Measurements from ENCODE around the gene ITGAX.
"Not testable (repeated sequence)": the region's sequence is repeated elsewhere in the genome, so short reads cannot be mapped to it uniquely, and the experiment has no call there.

Gene ITGAX

DNA sequence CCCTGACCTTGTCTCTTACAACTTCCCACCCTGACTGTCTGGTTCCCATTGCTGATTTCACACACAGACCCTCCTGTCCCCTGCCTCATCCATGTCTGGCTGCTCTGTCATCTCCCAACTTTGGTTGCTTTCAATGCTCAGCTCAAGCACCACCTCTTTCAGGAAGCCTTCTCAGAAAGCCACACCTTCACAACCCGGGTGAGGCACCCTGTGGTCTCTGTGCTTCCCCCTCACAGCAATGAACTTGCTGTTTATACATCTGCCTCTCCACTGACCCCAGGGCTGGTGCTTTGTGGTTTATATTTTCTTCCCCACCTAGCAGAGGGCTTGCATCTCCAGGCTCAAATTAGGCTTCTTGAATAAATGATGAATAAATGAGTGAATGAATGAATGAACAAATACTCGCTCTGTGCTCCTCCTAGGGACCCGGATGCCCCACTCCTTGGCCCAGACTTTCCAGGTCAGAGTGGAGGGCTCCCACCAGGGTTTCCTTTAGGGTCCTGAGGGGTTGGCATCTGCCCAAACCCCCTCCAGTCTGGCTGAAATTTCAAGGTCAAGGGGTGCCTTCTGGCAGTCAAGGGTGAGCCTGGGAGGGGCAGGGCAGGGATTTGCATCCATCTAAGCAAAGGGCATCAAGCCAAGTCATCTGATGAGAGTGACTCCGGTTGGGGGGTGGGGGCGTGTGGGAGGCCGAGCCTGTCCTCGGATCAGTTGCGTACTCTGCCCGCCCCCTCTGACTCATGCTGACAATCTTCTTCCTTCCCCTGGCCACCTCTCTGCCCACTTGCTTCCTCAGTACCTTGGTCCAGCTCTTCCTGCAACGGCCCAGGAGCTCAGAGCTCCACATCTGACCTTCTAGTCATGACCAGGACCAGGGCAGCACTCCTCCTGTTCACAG lies at the start of gene ITGAX:
TSS of gene ITGAX (plus strand) at position 783 of the 898 bp plus-strand sequence. CDS start at position 862, 79 bp downstream.
- DNase-seq = no peak

DNA sequence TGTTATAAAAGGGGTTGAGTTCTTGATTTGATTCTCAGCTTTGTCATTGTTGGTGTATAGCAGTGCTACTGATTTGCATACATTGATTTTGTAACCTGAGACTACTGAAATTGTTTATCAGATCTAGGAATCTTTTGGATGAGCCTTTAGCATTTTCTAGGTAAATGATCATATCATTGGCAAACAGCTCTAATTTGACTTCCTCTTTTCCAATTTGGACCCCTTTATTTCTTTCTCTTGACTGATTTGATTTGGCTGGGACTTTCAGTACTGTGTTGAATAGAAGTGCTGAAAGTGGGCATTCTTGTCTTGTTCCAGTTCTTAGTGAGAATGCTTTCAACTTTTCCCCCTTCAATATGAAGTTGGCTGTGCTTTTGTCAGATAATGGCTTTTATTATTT lies 49.8 kb upstream of the ITGAX start:
- DNase-seq = no peak

DNA sequence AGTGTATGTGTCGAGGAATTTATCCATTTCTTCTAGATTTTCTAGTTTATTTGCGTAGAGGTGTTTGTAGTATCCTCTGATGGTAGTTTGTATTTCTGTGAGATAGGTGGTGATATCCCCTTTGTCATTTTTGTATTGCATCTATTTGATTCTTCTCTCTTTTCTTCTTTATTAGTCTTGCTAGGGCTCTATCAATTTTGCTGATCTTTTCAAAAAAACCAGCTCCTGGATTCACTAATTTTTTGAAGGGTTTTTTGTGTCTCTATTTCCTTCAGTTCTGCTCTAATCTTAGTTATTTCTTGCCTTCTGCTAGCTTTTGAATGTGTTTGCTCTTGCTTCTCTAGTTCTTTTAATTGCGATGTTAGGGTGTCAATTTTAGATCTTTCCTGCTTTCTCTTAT lies 46.6 kb upstream of the ITGAX start:
- not testable (repeated sequence) for DNase-seq

DNA sequence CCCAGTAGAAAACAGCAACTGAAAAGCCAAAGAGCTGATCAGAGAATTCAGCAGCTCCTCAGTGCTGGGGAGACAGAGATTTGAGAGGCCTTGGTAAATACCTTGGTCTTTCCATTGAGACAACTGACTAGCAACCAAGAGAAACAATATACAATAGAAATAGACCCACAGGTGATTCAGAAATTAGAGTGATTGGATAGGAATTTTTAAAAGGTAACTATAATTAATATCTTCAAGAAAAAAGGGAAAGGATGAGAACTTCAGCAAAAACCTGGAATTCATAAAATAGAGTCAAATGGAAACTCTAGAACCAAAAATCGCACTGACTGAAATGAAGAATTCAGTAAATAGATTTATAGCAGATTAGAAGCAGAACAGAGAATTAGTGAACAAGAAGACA lies 32.5 kb upstream of the ITGAX start:
- DNase-seq = no peak

DNA sequence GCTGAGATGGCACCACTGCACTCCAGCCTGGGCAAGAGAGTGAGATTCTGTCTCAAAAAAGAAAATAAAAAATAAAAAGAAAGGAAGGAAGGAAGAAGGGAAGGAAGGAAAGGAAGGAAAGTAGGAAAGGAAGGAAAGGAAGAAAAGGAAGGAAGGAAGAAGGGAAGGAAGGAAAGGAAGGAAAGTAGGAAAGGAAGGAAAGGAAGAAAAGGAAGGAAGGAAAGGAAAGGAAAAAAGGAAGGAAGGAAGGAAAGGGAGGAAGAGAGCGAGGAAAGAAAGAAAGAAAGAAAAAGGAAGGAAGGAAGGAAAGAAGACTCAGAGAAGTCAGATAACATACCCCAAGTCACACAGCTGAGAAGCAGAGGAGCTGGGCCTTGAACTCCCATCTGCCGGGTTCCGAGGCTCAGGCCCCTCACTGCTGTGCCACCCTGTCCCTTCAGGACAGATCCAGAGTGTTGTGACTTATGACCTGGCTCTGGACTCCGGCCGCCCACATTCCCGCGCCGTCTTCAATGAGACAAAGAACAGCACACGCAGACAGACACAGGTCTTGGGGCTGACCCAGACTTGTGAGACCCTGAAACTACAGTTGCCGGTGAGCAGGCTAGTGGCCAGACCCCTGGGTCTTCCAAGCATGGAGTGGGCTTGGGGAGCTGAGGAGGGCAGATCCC lies 30.9 kb upstream of the ITGAX start:
- DNase-seq = no peak

DNA sequence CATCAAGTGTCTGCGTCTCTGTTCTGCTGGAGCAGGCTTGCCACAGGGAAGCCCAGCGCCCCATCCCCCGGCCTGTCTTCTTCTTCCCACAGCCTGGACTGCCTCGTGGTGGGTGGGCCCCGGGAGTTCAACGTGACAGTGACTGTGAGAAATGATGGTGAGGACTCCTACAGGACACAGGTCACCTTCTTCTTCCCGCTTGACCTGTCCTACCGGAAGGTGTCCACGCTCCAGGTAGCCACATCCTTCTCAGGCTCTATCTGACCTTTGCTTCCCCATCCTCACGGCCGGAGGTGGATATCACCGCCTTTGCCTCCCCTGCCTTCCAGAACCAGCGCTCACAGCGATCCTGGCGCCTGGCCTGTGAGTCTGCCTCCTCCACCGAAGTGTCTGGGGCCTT lies 29.8 kb upstream of the ITGAX start:
- no peak for DNase-seq

DNA sequence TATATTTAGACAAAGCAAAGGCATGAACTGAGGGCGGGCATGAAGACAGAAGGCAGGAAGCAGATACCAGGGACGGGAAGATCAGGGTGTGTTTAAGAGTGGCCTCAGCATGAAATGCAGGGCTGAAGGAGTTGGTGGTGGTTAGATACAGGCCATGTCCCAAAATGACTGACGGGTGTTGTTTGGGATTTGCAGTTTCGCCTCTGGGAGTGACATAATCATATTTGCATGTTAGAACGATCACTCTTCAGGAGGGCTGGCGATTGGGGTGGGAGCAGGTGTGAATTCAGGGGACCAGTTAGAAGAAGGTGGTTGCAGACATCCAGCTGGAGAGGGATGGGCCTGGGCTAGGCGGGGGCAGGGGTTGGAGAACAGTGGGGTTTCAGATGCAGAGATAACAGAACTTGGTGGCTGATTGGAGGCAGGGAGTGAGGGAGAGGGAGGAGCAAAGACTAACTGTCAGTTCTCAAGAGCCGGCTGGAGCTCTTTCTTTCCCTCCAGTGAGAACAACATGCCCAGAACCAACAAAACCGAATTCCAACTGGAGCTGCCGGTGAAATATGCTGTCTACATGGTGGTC lies 27.2 kb upstream of the ITGAX start:
- no peak for DNase-seq

DNA sequence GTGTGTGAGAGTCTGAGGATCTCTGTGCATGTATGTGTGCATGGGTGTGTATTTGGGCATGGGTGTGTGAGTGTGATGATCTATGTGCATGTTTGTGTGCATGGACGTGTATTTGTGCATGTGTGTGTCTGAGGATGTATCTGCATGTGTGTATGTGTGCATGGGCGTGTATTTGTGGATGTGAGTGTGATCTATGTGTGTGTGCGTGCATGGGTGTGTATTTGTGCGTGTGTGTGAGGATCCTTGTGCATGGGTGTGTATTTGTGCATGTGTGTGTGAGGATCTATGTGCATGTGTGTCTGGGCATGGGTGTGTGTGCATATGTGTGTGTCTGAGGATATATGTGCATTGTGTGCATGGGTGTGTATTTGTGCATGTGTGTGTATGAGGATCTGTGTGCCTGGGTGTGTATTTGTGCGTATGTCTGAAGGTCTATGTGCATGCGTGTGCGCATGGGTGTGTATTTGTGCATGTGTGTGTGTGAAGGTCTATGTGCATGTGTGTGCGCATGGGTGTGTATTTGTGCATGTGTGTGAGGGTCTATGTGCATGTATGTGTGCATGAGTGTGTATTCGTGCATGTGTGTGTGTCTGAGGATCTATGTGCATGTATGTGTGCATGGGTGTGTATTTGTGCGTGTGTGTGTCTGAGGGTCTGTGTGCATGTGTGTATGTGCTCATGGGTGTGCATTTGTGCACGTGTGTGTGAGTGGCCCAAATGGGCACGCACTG lies 26.5 kb upstream of the ITGAX start:
- no peak for DNase-seq

DNA sequence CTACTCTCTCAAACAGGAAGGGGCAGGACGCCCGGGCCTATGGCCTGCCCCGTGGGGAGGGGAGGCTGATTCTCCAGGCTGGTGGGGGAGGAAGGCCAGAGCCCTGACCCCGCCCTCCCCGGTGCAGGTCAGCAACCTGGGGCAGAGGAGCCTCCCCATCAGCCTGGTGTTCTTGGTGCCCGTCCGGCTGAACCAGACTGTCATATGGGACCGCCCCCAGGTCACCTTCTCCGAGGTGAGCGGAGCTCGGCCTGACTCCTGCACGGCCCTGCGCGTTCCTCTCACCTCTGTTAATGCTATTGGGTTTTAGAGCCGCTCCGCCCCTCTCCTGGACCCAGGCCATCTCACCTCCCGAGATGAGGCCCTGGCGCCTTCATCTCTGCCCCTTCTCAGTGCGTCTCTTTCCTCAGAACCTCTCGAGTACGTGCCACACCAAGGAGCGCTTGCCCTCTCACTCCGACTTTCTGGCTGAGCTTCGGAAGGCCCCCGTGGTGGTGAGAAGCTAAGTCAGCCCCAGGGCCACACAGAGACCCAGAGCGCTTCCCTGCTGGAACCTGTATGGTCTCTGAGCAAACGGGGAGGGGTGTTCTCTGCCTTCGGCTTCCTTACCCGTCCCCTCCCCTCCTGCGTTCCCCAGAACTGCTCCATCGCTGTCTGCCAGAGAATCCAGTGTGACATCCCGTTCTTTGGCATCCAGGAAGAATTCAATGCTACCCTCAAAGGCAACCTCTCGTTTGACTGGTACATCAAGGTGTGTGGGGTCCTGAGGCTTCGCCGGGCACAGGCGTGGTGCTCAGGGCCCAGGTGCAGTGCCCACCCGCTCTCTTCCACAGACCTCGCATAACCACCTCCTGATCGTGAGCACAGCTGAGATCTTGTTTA lies 25.1 kb upstream of the ITGAX start:
- DNase-seq = no peak

DNA sequence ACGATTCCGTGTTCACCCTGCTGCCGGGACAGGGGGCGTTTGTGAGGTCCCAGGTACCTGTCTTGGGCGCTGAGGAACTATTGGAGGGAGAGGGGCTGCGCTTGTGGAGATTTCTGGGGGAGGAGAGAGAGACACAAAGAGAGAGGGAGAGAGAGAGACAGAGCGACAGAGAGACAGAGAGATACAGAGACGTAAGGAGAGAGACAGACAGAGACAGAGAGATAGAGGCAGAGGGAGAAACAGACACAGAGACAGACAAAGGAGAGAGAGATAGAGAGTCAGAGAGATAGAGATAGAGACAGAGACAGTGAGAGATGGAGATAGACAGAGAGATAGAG lies 24.5 kb upstream of the ITGAX start:
- DNase-seq = no peak

DNA sequence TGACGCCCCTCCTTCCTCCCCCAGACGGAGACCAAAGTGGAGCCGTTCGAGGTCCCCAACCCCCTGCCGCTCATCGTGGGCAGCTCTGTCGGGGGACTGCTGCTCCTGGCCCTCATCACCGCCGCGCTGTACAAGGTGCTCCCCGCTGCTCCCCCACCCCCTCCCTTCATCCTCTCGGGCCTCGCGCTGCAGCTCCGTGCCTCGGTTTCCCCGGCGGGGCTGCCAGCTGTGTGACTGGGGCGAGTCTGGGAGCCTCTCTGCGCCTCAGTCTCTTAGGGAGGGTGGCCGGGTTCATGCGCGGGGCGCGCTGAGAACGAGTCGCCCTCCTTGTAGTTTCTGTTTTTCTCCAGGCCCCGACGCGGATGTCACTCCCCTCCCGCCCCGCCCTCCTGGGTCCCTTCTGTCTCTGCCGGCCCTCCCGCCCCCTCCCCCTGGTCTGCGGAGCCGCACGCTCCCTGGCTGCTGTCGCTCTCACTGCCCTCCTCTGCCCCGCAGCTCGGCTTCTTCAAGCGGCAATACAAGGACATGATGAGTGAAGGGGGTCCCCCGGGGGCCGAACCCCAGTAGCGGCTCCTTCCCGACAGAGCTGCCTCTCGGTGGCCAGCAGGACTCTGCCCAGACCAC lies 23.7 kb upstream of the ITGAX start:
- no peak for DNase-seq

DNA sequence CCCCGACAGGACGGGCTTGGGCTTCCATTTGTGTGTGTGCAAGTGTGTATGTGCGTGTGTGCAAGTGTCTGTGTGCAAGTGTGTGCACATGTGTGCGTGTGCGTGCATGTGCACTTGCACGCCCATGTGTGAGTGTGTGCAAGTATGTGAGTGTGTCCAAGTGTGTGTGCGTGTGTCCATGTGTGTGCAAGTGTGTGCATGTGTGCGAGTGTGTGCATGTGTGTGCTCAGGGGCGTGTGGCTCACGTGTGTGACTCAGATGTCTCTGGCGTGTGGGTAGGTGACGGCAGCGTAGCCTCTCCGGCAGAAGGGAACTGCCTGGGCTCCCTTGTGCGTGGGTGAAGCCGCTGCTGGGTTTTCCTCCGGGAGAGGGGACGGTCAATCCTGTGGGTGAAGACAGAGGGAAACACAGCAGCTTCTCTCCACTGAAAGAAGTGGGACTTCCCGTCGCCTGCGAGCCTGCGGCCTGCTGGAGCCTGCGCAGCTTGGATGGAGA lies 23.1 kb upstream of the ITGAX start:
- DNase-seq = no peak

DNA sequence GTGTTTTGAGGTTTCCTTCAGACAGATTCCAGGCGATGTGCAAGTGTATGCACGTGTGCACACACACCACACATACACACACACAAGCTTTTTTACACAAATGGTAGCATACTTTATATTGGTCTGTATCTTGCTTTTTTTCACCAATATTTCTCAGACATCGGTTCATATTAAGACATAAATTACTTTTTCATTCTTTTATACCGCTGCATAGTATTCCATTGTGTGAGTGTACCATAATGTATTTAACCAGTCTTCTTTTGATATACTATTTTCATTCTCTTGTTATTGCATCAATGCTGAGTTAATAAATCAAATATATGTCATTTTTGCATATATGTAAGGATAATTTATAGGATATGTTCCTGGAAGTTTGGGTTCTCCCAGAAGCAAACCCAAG lies 22.4 kb upstream of the ITGAX start:
- no peak for DNase-seq

DNA sequence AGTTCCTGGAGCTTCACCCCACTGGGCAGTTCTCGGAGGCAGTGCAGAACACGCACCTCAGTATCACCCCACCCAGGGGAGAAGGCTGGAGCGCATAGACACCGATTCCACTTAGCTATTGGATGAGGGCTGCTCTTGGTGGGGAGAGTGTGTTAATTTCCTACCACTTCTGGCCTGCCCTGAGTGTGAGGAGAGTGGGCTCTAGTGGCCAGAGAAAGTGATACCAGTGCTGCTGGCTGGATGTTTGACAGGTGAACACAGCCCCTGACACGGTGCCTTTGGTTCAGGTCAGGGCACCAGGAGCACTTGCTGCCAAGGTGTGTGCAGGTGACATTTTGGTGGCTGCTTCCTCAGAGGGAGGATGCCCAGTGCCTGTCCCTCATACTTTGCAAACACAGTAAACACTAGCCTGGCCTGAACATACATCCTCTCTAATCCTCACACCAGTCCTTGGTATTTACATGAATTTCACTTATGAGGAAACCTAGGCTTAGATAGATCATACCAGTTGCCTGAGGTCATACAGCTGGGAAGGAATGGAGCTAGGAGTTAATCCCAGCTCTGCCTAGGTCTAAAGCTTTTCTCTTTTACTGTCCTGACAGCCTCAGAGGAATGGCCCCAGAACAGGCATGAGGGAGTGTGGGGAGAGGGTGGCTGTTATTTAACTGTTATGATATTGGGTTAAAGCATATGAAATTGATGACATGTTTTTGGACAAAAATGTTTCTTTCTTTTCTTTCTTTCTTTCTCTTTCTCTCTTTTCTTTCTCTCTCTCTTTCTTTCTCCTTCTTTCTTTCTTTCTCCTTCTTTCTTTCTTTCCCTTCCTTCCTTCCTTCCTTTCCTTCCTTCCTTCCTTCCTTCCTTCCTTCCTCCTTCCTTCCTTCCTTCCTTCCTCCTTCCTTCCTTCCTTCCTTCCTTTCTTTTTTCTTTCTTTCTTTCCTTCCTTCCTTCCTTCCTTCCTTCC lies 21.0 kb upstream of the ITGAX start:
- no peak for DNase-seq

DNA sequence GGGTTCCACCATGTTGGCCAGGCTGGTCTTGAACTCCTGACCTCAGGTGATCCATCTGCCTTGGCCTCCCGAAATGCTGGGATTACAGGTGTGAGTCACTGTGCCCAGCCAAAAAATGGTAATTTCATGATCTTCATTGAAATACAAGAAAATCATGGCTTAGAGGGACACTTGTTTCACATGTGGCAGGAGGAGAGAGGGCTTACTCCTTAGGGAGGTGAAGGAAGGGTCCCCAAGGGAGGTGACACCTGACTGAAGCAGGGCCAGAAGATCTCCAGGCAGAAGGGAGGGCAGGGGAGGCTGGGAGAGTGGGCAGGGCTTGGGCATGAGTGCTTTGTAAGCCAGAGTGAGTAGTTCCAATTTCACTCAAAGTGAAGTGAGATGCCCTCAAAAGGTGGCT lies 20.0 kb upstream of the ITGAX start:
- no peak for DNase-seq

DNA sequence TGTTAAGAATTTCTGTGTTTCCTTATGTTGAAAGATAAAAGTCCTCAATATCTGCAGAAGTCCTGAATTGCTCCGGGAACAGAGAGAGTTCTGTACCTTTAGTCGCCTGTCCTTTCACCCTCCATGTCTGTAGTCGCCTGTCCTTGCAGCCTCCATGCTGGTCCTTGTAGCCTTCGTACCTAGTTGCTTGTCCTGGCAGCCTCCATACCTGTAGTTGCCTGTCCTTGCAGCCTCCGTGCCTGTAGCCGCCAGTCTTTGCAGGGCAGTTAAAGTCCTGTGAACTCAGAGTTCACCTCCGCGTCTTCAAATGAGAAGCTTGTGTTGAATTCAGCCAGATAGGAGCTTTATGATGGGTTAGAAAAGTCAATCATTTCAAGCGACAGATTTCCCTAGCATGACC lies 19.5 kb upstream of the ITGAX start:
- DNase-seq = no peak

DNA sequence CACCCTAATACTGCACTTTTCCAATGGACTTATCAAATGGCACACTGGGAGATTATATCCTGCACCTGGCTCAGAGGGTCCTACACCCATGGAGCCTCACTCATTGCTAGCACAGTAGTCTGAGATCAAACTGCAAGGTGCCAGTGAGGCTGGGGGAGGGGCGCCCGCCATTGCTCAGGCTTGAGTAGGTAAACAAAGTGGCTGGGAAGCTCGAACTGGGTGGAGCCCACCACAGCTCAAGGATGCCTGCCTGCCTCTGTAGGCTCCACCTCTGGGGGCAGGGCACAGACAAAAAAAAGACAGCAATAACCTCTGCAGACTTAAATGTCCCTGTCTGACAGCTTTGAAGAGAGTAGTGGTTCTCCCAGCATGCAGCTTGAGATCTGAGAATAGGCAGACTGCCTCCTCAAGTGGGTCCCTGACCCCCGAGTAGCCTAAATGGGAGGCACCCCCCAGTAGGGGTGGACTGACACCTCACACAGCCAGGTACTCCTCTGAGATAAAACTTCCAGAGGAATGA lies 16.8 kb upstream of the ITGAX start:
- not testable (repeated sequence) for DNase-seq

DNA sequence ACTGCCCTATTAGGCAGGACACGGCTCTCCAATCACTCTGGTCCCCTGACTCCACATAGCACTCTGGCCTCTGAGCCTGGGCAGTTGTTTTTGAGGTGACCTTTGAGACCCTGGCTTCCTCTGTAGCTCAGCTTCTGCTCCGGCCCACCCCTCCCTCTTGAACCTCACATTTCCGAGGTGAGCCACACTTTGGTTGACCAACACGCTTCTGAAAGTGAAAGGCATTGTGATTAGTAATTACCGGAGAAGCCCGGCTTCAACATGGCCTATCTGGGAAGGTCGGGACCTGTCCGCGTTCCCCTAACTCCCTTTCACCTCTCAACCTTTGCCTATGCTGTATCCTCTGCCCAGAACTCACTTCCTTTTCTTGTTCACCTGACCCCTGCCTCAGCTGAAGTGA lies 10.3 kb upstream of the ITGAX start:
- no peak for DNase-seq

DNA sequence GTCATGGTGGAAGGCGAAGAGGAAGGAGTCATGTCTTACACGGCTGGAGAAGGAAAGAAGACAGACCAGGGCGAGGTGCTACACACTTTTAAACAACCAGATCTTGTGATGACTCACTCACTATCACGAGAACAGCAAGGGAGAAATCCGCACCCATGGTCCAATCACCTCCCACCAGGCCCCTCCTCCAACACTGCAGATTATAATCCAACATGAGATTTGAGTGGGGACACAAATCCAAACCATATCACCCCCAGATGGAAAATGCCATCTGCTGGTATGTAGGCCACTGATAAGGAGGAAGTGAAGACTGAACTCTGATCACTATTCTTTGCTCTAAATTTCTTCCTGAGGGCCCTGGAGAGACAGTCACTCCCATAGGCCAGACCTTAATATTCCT lies 7.5 kb upstream of the ITGAX start:
- no peak for DNase-seq

DNA sequence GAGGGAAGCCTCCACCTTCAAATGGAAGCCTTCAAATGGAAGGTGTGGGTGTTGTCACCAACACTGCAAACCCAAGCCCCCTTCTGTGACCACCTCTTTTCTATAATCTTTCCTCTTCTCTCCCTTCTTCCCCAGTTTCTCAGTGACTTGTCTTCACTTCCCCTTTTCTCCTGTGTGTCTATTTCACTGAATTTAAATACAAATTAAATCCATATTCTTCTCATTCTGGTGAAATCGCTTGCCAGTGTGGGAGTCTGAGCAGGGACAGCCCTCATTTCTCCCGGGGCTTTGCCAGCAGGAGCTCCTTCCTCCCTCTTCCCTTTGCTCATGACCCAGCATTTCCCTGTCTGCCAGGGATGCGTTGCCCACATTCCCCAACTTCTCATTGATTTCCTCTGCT lies 6.4 kb upstream of the ITGAX start:
- no peak for DNase-seq
